SJCRH30 (cell line): ENCODE data around the gene DOCK3. TPM values are rescaled to one million over a fixed set of nuclear protein-coding genes. Genes with fewer than 3 reads are reported as not detected.
"Not testable (repeated sequence)": the region's sequence is repeated elsewhere in the genome, so short reads cannot be mapped to it uniquely, and the experiment has no call there.

Experiments
- DNase-seq, 2 experiments: peaks; one replicate each; pipeline ENCODE4 v3.0.0-alpha.2; 2015 to 2020
- H3K27ac ChIP-seq: fragments of 250-450 bp; sonication (Bioruptor Pico); 2 replicates; pipeline ENCODE4 v1.5.1; 2020; ENCODE audit warnings: mild to moderate bottlenecking, moderate library complexity
- H3K27me3 ChIP-seq: fragments of 250-450 bp; sonication (Bioruptor Pico); 2 replicates; pipeline ENCODE4 v1.5.1; 2020; ENCODE audit warnings: mild to moderate bottlenecking, moderate library complexity
- H3K36me3 ChIP-seq: fragments of 250-450 bp; sonication (Bioruptor Pico); 2 replicates; pipeline ENCODE4 v1.5.1; 2020; ENCODE audit warnings: mild to moderate bottlenecking, moderate library complexity
- H3K4me1 ChIP-seq: fragments of 250-450 bp; sonication (Bioruptor Pico); 2 replicates; pipeline ENCODE4 v1.5.1; 2020; ENCODE audit warnings: mild to moderate bottlenecking, moderate library complexity
- H3K4me3 ChIP-seq: fragments of 250-450 bp; sonication (Bioruptor Pico); 2 replicates; pipeline ENCODE4 v1.5.1; 2020; ENCODE audit warnings: mild to moderate bottlenecking, moderate library complexity
- H3K9me3 ChIP-seq: fragments of 250-450 bp; sonication (Bioruptor Pico); replicated peaks from 2 replicates; pipeline ENCODE4 v1.5.1; 2020; ENCODE audit warnings: mild to moderate bottlenecking, moderate library complexity
- total RNA-seq: library from RNA; depleted of rRNA; stranded (reverse); fragments of >200 nt; shearing (Covaris generic); gene quantifications from 2 replicates; pipeline ENCODE4 v1.2.3, GENCODE V29; 2014

DOCK3 gene
- total RNA-seq, 1 experiment from 2014 or later, result 0.08 TPM

DNA sequence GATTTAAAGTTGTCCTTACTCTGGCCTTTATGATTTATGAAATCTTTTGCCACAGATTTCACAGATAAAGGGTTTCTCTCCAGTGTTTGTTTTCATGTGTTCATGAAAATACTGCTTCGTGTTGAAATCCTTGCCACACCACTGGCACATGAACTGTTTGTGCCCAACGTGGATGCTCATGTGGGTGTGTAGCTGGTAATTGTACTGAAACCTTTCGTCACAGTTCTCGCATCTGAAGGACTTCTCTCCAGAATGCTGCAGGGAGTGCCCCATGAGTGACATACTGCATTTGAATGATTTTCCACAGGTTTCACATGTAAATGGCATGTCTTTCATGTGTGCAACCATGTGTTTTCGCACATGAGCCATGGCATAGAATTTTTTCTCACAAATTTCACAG is 111.9 kb downstream of the DOCK3 start:
- no peaks in the 10 kb centered on the region for H3K4me1 ChIP-seq
- no peaks in the 10 kb centered on the region for H3K36me3 ChIP-seq
- no peak for DNase-seq
- H3K4me3 ChIP-seq, result no peak overlapping the region
- no peaks in the 10 kb centered on the region for H3K9me3 ChIP-seq
- H3K27me3 ChIP-seq, result no peaks in the 10 kb centered on the region
- H3K27ac ChIP-seq, result no peak overlapping the region

DNA sequence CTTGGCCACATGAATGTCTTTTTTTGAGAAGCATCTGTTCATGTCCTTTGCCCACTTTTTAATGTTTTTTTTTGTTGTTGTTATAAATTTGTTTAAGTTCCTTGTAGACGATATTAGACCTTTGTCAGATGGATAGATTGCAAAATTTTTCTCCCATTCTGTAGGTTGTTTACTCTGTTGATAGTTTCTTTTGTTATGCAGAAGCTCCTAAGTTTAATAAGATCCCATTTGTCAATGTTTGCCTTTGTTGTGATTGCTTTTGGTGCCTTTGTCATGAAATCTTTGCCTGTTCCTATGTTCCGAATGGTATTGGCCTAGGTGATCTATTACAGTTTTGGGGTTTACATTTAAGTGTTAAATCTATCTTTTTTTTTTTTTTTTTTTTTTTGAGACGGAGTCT is 116.2 kb downstream of the DOCK3 start:
- H3K4me1 ChIP-seq, H3K9me3 ChIP-seq, H3K36me3 ChIP-seq: not testable (repeated sequence)

DNA sequence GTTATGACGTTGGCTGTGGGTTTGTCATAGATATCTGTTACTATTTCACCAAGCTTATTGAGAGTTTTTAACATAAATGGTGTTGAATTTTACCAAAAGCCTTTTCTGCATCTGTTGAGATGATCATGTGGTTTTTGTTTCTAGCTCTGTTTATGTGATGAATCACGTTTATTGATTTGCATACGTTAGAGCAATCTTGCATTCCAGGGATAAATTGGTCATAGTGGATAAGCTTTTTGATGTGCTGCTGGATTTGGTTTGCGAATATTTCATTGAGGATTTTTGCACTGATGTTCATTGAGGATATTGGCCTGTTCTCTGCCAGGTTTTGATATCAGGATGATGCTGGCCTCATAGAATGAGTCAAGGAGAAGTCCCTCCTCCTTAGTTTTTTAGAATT is 117.8 kb downstream of the DOCK3 start:
- Histone ChIP-seq H3K27me3 (no peaks in the 10 kb centered on the region), H3K9me3 (no peaks in the 10 kb centered on the region), H3K27ac (no peak overlapping the region), H3K36me3 (no peaks in the 10 kb centered on the region), H3K4me3 (no peak overlapping the region), H3K4me1 (no peaks in the 10 kb centered on the region)
- DNase-seq, result no peak

More for the DNA sequence above, 116.2 kb downstream of the DOCK3 start:
- not testable (repeated sequence) for DNase-seq, H3K4me3 ChIP-seq, H3K27me3 ChIP-seq, H3K27ac ChIP-seq

DNA sequence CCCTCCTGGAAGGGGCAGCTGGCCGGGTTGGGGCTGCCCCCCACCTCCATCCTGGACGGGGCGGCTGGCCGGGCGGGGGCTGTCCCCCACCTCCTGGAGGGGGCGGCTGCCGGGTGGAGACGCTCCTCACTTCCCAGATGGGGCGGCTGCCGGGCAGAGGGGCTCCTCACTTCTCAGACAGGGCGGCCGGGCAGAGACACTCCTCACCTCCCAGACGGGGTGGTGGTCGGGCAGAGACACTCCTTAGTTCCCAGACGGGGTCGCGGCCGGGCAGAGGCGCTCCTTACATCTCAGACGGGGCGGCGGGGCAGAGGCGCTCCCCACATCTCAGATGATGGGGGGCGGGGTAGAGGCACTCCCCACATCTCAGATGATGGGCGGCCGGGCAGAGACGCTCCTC is 129.1 kb downstream of the DOCK3 start:
- H3K36me3 ChIP-seq, H3K9me3 ChIP-seq, H3K4me3 ChIP-seq, DNase-seq, H3K27me3 ChIP-seq, H3K4me1 ChIP-seq, H3K27ac ChIP-seq: not testable (repeated sequence)

DNA sequence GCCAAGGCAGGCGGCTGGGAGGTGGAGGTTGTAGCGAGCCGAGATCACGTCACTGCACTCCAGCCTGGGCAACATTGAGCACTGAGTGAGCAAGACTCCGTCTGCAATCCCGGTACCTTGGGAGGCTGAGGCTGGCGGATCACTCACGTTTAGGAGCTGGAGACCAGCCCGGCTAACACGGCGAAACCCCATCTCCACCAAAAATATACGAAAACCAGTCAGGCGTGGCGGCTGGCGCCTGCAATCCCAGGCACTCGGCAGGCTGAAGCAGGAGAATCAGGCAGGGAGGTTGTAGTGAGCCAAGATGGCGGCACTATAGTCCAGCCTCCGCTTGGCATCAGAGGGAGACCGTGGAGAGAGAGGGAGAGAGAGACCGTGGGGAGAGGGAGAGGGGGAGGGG is 129.6 kb downstream of the DOCK3 start:
- H3K36me3 ChIP-seq, H3K27me3 ChIP-seq, DNase-seq, H3K4me1 ChIP-seq, H3K9me3 ChIP-seq, H3K27ac ChIP-seq, H3K4me3 ChIP-seq: not testable (repeated sequence)

DNA sequence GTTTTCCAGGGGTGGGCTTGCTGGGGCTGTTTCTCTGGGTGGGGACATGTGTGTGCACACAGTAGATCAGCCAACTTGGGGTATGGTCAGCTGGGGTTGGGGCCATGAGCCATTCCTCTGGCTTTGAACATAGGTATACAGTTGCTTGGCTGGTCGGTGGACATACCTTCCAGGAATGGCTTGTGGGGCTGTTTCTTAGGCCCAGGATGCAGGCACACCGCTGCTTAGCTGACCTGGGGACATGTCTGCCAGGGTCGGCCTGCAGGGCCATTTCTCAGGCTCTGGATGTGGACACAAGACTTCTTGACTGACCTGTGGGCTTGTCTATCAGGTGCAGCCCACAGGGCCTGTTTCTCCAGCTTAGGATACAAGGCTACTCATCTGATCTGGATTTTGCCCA is 130.6 kb downstream of the DOCK3 start:
- DNase-seq, result no peak
- Histone ChIP-seq H3K4me1 (no peaks in the 10 kb centered on the region), H3K36me3 (no peaks in the 10 kb centered on the region), H3K27me3 (no peaks in the 10 kb centered on the region), H3K27ac (no peak overlapping the region), H3K4me3 (no peak overlapping the region), H3K9me3 (no peaks in the 10 kb centered on the region)

DNA sequence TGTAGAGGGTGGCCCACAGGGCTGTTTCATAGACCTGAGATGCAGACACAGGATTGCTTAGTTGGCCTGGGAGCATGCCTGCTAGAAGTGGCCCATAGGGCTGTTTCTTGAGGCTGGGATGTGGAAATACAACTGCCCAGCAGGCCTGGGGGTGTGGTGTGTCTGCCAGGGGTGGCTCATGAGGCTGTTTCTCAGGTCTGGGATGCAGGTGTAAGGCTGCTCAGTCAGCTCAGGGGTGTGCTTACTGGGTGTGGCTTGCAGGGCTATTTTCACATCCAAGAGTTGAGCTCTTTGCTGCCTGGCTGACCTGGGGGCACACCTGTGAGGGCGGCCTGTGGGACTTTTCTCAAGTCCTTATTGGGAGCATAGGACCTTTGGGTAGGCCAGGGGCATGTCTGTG is 131.3 kb downstream of the DOCK3 start:
- Histone ChIP-seq H3K36me3 (no peaks in the 10 kb centered on the region), H3K4me1 (no peaks in the 10 kb centered on the region), H3K27ac (no peak overlapping the region), H3K9me3 (no peaks in the 10 kb centered on the region), H3K27me3 (no peaks in the 10 kb centered on the region), H3K4me3 (no peak overlapping the region)
- DNase-seq, result no peak

DNA sequence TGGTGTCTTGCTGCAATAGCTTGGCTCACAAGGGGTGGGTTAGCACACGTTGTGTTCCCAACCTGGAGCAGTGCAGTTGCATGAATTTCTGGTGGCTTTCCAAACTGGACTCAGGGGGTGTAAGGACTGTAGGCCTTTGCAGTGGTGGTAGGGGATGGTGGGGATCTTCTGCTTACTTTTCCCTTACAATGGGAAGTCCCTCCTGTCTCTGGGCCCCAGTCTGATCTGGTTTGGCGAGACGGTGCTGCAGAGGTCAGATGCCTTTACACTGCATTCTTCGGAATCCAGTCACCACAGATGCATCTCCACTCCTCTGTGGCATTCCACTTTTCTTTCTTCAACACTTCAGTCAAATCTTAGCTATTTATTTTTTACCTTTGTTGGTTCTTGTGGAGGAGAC is 132.1 kb downstream of the DOCK3 start:
- H3K4me1 ChIP-seq, result no peaks in the 10 kb centered on the region
- H3K27ac ChIP-seq, result no peak overlapping the region
- H3K9me3 ChIP-seq, result no peaks in the 10 kb centered on the region
- H3K36me3 ChIP-seq, result no peaks in the 10 kb centered on the region
- H3K27me3 ChIP-seq, result no peaks in the 10 kb centered on the region
- H3K4me3 ChIP-seq, result no peak overlapping the region
- DNase-seq, result no peak

DNA sequence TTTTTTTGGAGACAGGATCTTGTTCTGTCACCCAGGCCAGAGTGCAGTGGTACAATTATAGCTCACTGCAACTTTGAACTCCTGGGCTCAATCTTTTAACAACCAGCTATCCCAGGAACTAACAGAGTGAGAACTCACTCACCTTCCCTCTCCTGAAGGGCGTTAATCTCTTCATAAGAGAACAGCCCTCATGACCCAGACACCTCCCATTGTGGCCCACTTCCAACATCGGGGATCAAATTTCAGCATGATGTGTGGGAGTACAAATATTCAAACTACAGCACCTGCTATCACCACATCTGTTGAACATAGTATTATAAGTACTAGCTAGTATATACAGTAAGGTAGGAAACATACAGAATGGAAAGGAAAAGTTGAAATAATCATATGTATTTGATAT is 132.5 kb downstream of the DOCK3 start:
- H3K9me3 ChIP-seq, result no peaks in the 10 kb centered on the region
- no peak overlapping the region for H3K27ac ChIP-seq
- H3K4me1 ChIP-seq, result no peaks in the 10 kb centered on the region
- no peaks in the 10 kb centered on the region for H3K27me3 ChIP-seq
- no peaks in the 10 kb centered on the region for H3K36me3 ChIP-seq
- DNase-seq, result peak in 1 of 2 experiments; percentile 12
- H3K4me3 ChIP-seq, result no peak overlapping the region

DNA sequence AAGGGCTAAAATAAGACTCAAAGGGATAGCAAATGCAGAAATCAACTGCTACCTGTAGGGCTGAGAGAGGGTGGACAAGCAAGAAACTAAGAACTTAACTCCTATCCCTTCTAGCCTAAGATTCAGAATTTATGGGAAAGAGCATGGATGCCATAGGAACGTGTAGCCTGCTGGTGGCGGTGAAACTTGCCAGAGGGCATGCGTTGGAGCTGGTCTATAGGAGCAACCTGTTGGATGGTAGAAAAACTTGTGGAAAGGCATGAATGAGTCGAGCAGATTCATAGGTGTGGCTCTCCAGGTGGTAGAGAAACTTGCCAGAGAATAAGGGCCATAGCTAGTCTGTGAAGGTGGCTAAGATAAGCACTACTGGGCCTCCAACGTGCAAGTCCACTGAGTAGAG is 137.2 kb downstream of the DOCK3 start:
- Histone ChIP-seq H3K27ac (no peak overlapping the region), H3K27me3 (no peaks in the 10 kb centered on the region), H3K4me1 (no peaks in the 10 kb centered on the region), H3K36me3 (no peaks in the 10 kb centered on the region), H3K9me3 (no peaks in the 10 kb centered on the region), H3K4me3 (no peak overlapping the region)
- DNase-seq, result no peak

DNA sequence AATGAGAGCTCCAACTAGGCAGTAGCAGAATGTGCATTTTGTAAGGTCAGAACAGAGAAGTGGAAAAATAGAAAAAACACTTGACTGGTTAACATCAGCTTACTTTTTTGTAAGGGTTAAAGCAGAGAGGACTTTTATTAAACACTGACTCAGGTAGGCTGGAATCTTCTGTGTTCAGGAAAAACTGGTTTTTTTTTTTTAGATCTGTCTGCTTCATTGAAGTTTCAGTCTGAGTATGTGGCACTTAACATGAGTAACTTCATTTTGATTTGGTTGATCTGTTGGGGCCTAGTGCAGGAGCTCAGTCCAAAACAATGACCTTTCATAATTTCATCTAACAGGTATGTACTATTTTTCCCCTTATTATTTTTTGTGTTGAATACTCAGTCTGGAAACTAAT is 141.1 kb downstream of the DOCK3 start:
- no peak overlapping the region for H3K4me3 ChIP-seq
- H3K4me1 ChIP-seq, result no peaks in the 10 kb centered on the region
- no peaks in the 10 kb centered on the region for H3K27me3 ChIP-seq
- H3K36me3 ChIP-seq, result no peaks in the 10 kb centered on the region
- no peak overlapping the region for H3K27ac ChIP-seq
- DNase-seq, result no peak
- H3K9me3 ChIP-seq, result no peaks in the 10 kb centered on the region

DNA sequence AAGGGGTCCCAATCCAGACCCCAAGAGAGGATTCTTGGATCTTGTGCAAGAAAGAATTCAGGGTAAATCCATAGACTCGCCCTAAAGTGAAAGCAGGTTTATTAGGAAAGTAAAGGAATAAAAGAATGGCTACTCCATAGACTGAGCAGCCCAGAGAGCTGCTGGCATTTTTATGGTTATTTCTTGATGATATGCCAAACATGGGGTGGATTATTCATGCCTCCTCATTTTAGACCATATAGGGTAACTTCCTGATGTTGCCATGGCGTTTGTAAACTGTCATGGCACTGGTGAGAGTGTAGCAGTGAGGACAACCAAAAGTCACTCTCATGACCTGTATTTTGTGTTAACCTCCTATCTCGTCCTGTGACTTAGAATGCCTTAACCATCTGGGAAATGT is 142.2 kb downstream of the DOCK3 start:
- no peaks in the 10 kb centered on the region for H3K27me3 ChIP-seq
- no peaks in the 10 kb centered on the region for H3K4me1 ChIP-seq
- no peak overlapping the region for H3K4me3 ChIP-seq
- H3K9me3 ChIP-seq, result no peaks in the 10 kb centered on the region
- no peaks in the 10 kb centered on the region for H3K36me3 ChIP-seq
- DNase-seq, result no peak
- no peak overlapping the region for H3K27ac ChIP-seq

DNA sequence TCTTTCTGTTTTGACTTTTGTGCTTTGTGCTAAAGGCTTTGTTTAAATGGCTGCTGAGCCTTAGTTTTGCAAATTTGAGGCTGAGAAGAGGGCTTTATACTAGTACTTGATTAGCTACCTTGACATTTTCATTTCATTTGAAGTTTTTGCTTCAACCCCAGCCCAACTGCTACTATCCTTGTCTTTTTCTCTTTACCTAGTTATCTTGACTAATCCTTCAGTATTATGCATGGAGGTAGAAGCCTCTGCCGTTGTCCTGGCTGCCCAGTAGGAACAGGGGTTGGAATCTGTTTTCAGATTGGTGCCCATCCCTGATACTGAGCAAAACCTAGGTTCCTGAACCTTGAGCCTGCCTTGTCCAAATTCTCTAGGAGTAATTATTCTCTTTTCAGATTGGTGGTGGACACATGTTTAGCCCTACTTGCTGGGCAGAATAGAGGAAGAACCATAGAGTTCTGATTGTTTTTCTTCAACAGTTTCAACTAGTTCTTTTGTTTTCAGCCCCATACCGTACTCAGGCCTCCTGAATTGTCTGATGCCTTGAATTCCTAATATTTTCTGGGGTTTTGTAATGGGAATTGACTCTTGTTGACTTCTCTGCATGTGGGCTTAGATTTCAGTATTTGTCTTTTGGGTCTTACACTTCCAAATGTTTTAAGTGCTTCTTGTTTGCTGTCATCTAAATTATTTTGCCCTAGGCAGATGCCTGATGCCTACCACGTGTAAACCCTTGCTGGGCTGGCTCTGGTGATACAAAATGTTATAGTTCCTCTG is 143.2 kb downstream of the DOCK3 start:
- no peaks in the 10 kb centered on the region for H3K27me3 ChIP-seq
- H3K9me3 ChIP-seq, result no peaks in the 10 kb centered on the region
- H3K4me1 ChIP-seq, result no peaks in the 10 kb centered on the region
- no peak overlapping the region for H3K27ac ChIP-seq
- no peaks in the 10 kb centered on the region for H3K36me3 ChIP-seq
- DNase-seq, result no peak
- no peak overlapping the region for H3K4me3 ChIP-seq

DNA sequence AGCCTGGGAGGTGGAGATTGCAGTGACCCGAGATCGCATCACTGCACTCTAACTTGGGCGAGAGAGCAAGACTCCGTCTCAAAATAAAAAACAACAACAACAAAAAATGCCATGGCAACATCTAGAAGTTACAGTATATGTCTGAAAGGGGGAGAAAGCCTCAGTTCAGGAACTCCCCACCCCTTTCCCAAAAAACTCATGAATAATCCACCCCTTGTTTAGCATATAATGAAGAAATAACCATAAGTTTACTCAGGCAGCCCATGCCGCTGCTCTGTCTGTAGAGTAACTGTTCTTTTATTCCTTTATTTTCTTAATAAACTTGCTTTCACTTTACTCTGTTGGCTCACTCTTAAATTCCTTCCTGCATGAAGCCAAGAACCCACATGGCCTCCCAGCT is 145.2 kb downstream of the DOCK3 start:
- no peak overlapping the region for H3K4me3 ChIP-seq

DNA sequence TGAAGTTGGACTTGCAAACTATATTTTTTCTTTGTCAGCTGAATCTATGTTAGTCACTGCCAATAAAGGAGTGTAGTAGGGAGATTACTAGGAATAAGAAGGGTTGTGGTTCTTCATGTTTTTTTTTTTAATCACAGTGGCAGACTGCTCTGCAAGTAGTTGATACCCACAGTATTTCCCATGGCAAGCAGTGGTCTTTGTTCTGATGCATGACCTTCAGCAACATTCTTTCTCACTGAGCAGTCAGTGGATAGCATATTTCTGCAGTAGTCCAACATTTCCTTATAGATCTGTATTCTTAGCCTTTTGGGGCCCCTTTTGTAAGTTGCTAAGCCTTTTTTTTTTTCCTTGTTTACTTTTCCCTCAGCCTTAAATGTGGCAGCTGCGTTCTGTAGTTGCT is 151.1 kb downstream of the DOCK3 start:
- Histone ChIP-seq H3K4me1 (no peaks in the 10 kb centered on the region), H3K27me3 (no peaks in the 10 kb centered on the region), H3K27ac (no peak overlapping the region), H3K9me3 (no peaks in the 10 kb centered on the region), H3K36me3 (no peaks in the 10 kb centered on the region), H3K4me3 (no peak overlapping the region)
- no peak for DNase-seq

More for the DNA sequence above, 145.2 kb downstream of the DOCK3 start:
- H3K36me3 ChIP-seq, result no peaks in the 10 kb centered on the region
- no peak for DNase-seq
- no peak overlapping the region for H3K27ac ChIP-seq
- no peaks in the 10 kb centered on the region for H3K9me3 ChIP-seq
- no peaks in the 10 kb centered on the region for H3K27me3 ChIP-seq
- H3K4me1 ChIP-seq, result no peaks in the 10 kb centered on the region

DNA sequence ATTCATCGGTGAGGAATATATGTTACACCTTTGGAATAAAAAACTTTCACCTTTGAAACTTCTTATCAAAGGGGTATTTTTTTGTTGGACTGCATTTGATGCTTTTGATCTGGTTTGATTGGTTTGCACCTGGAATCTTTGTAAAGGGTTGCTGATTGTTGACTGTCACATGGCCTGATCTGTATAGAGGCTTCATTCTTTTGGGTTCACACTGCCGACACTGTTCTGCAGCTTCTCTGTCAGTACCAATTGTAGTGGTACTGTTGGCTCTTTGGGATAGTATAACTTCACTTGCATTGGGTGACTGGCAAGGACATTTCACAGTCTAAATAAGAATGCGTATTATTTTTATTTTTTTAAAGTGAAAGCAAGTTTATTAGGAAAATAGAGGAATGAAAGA is 155.7 kb downstream of the DOCK3 start:
- no peak overlapping the region for H3K4me3 ChIP-seq
- H3K27ac ChIP-seq, result no peak overlapping the region
- H3K9me3 ChIP-seq, result no peaks in the 10 kb centered on the region
- no peaks in the 10 kb centered on the region for H3K27me3 ChIP-seq
- no peak for DNase-seq
- H3K4me1 ChIP-seq, result no peaks in the 10 kb centered on the region
- no peaks in the 10 kb centered on the region for H3K36me3 ChIP-seq
